HG03442 (cell line): ENCODE data around the gene CDHR3.
"Not testable (repeated sequence)": the region's sequence is repeated elsewhere in the genome, so short reads cannot be mapped to it uniquely, and the experiment has no call there.

Experiments used
- ATAC-seq: cut with Tn5 transposase; IDR thresholded peaks from one replicate; pipeline ENCODE4 v1.9.1; 2021; ENCODE audit warnings: mild to moderate bottlenecking, moderate library complexity; ENCODE audit not compliant: unreplicated experiment

Gene CDHR3

GRCh38 chr7:105962353-105962752, 711 bp upstream of the CDHR3 start:
- no peak for ATAC-seq

- ATAC-seq: no peak
Observed at GRCh38 chr7:105971845-105972244, 8.8 kb downstream of the CDHR3 start.

- no peak for ATAC-seq
Observed at GRCh38 chr7:105972276-105972675, 9.2 kb downstream of the CDHR3 start.

DNA sequence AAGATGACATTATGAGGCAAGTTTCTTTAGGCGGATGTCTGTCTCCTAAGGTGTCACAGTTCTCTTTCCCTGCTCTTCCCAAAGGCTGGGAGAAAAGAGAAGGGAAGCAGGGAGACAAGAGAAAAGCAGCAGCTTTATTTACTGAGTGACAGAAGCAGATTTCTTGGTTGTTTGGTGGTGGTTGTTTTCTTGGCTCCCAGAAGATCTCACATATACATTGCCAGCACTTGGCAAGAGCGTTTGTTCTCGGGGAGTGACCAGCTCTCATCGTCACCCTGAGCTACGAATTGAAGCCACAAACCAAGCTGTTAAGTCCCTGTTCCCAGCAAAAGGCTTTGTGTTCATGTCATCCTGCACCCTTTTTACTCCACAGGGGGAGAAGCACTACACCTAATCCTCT, 11.4 kb downstream of the CDHR3 start:
- no peak for ATAC-seq

DNA sequence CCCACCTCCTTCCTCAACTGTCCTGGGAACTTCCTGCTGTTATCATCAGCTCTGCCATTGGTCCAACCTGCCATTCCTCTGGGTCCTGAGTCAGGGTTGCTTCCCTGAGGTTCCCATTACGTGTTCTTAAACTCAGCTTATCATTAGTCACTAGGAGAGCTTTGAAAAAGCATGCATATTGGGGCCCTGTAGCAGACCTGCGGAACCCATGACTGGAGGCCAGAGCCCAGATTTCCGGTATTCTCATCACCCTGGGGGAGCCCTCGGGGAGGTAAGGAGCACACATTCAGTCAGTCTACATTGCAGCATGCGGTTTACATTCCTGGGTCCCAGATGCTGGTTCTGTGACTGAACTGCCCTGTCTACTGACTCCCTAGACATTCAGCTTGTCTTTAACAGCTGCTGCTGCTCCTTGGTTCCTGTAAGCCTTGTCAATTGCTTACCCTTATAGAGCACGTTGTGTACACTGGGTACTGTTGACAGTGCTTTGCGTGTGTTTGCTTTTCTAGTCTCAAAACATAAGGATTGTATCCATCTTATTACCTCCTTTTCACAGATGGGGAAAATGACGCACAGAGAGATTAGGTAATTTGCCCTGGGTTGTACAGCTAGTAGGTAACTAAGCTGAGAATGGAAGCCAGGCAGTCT, 12.8 kb downstream of the CDHR3 start:
- ATAC-seq: no peak

DNA sequence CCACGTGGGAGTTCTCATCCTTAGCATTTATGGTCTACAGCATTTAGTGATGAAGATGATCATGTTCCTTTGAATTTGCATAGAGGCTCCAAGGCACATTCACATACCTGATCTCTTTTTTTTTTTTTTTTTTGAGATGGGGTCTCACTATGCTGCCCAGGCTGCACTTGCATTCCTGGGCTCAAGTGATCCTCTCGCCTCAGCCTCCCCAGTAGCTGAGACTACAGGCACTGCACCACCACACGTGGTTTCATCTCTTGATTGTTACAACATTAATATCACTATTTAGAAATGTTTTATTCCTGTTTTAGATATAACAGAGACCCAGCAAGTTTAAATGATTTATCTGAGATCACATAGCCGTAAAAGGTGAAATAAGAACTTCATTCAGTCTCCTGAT, 13.8 kb downstream of the CDHR3 start:
- ATAC-seq: no peak

DNA sequence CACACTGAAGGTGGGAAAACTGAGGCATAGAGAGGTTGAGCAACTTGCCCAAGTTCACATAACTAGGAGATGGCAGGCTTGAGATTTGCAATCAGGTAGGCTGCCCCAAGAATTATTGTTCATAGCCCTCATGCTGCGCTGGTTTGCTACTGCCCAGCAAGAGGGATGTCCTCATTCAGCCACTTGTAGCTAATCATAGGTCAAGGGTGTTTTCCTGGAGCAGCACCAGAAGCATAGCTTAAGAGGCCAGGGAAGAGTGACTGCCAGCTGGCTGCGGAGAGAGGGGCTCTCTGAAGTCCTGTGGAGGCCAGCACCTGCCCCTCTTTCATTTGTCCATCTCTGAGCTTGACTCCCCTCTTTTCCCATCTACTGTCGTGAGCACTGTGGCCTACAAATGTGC, 15.0 kb downstream of the CDHR3 start:
- no peak for ATAC-seq

DNA sequence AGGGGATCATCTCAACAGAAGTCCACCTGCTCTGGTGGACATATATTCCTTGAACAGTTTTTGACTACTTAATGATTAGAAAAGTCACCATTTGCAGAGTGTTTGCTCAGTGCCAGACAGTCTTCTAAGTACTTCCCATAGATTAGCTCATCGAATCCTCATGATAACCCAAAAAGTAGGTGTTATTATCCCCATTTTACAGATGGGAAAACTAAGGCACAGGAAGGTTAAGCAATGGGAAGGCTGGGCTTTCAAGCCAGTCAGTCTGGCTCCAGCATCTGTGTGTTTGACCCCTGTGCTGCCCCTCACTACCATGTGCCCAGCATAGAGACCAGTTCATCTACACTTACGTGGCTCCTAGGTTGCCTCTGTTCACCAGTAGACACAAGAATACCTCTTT, 15.9 kb downstream of the CDHR3 start:
- ATAC-seq: no peak

DNA sequence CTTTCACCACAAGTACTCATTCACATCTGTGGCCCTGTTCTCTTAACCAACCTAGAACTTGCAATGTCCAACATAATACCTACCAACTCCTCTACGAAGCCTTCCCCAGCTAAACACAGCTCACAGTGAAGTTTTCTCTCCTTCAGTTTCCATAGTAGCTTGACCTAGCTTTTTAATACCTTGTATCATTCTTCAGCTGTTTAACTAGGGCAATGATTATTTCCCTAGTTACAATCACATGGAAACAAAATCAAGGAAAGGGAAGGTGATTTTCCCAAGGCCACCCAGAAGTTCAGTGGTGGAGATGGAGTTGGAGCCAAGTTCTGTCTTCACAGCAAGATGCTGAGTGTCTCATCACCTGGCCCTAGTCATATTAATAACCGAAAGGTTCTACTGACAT, 16.3 kb downstream of the CDHR3 start:
- no peak for ATAC-seq

DNA sequence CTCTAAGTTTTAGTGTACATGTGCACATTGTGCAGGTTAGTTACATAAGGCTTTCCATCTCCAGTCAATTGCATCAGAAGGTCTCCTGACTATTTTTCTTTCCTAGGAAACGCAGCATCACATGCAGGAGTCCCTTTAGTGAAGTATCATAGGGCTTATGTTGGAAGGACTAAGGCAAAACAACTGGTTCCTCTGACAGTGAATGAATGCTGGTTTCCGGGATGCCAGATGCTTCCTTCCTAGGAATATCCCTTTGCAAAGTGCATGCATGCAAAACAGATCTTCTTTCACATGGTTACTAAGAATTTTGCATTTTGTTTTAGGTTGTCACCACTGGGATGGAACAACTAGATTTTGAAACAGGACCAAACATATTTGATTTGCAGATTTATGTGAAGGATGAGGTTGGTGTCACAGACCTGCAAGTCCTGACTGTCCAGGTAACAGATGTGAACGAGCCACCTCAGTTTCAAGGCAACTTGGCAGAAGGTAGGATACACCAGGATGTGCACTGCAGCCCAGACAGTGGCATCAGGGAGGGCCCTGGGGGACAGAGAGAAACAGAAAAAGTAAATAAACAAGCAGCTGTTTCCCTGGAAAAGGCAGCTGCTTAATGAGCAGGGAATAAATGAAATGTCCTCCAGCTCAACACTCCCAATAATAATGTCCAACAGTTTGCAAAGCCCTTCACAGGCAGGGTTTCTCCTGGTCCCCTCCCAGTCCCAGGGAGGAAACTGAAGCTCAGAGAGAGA, 17.8 kb downstream of the CDHR3 start:
- ATAC-seq: no peak

DNA sequence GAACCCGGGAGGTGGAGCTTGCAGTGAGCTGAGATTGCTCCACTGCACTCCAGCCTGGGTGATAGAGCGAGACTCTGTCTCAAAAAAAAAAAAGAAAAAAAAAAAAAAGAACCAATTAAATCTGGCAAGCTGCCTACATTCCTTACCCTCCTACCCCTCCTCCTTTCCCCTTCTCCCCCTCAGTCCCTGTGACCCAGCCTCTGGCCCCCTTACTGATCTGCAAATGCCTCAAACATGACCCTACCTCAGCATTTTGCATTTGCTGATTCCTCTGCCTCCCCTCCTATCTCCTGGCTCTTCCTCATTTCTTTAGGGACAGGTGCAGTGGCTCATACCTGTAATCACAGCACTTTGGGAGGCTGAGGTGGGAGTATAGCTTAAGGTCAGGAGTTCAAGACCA, 19.3 kb downstream of the CDHR3 start:
- ATAC-seq: no peak

GRCh38 chr7:105984808-105985207, 21.7 kb downstream of the CDHR3 start:
- ATAC-seq: not testable (repeated sequence)

GRCh38 chr7:105985229-105985628, 22.2 kb downstream of the CDHR3 start:
- ATAC-seq: no peak

DNA sequence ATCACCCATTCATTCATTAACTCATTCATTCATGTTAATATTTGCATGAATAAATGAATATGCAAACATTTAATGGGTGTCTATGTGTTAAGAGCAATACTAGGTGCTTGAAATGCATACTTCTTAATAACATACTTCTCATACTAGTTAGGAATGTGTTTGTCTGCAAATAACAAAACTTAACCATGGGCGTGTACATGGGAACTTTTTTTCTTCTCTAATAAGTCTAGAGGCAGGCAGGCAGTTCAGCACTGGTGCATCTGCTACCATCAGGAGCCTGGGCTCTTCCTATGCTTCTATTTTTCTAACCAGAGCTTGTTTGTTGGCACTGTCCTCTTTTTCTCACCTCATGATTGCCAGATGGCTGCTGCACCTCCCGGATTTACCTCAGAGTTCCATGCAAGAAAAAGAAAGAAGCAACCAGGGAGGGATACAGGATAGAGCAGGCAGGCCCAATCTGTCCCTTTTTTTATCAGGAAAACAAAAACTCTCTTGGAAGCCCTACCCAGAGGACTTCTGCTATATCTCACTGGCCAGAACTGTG, 22.7 kb downstream of the CDHR3 start:
- no peak for ATAC-seq

- no peak for ATAC-seq
Observed at GRCh38 chr7:105987046-105987445, 24.0 kb downstream of the CDHR3 start.

GRCh38 chr7:105988276-105988675, 25.2 kb downstream of the CDHR3 start:
- no peak for ATAC-seq

- no peak for ATAC-seq
Observed at GRCh38 chr7:105989191-105989590, 26.1 kb downstream of the CDHR3 start.

GRCh38 chr7:105989686-105990085, 26.6 kb downstream of the CDHR3 start:
- ATAC-seq: no peak

GRCh38 chr7:105990141-105990540, 27.1 kb downstream of the CDHR3 start:
- no peak for ATAC-seq

- ATAC-seq: no peak
Observed at GRCh38 chr7:105990727-105991453, 27.8 kb downstream of the CDHR3 start.

GRCh38 chr7:105992905-105993304, 29.8 kb downstream of the CDHR3 start:
- ATAC-seq: no peak
